IPS-11a (cell line): Measurements from ENCODE around the gene RNF215.

Experiments
- H3K4me3 ChIP-seq: one replicate; pipeline ENCODE4 v1.5.1; 2013; ENCODE audit warnings: low read depth, low read length, control low read depth

Gene RNF215

DNA sequence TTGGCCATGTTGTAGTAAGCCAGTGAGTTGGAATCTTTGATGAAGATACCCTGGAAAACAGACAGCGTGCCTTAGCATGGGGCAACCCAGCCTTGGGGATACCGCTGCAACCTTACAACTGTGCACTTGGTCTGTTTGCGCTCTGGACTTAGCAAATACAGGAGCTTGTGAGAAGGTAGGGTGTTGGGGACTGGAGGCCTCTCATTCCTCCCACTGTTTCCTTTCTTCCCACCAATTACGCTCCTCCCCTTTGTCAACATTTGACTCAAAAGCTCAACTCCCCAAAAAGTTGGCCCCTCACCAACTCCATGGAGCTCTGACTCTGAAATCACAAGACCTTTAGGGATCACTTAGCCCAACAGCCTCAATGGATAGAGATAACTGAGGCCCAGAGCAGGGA is 52.6 kb downstream of the RNF215 start:
- no peak overlapping the region for H3K4me3 ChIP-seq

- no peak overlapping the region for H3K4me3 ChIP-seq
These were observed 53.5 kb downstream of the RNF215 start for GRCh38 chr22:30333707-30334087.

GRCh38 chr22:30332994-30333706 is 54.1 kb downstream of the RNF215 start:
- H3K4me3 ChIP-seq: no peak overlapping the region

DNA sequence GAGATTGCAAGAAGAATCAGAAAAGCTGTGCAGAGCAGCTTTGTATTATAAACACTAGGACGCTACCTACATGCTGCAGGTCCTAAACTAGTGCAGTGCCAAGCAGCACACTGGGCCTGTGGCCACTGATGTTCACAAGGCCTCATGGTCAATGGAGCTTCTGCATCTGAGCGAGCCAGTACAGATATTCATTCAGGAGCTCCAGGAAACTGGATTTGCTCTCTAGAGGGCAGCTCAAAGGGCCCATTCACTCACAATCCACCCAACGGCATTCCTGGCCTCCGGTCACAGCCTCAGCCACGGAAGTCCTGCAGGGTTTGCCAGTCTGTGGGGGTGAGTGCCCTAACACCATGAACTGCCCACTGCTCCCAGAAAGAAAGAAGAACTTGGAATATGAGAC is 54.7 kb downstream of the RNF215 start:
- H3K4me3 ChIP-seq: no peak overlapping the region
